Mononuclear cell (primary cell): ENCODE measurements around the gene CLEC18A. TPM values are rescaled to one million over a fixed set of nuclear protein-coding genes. Genes with fewer than 3 reads are reported as not detected.
"Not testable (repeated sequence)": the region's sequence is repeated elsewhere in the genome, so short reads cannot be mapped to it uniquely, and the experiment has no call there.

Experiments used
- H3K27me3 ChIP-seq: 2 replicates; pipeline ENCODE4 v1.6.0; 2011; ENCODE audit warnings: low read length, control low read depth; ENCODE audit not compliant: insufficient read depth
- H3K4me1 ChIP-seq: 2 replicates; pipeline ENCODE4 v1.5.1; 2011; ENCODE audit warnings: mild to moderate bottlenecking, low read length, control low read depth; ENCODE audit not compliant: insufficient read depth
- H3K4me3 ChIP-seq: 2 replicates; pipeline ENCODE4 v1.5.1; 2011; ENCODE audit warnings: mild to moderate bottlenecking, low read length, moderate library complexity
- H3K9me3 ChIP-seq: 2 replicates; pipeline ENCODE4 v1.5.1; 2011; ENCODE audit warnings: low read depth, mild to moderate bottlenecking, control low read depth, low read length
- total RNA-seq: library from RNA; depleted of rRNA; stranded (reverse); fragments of >200 nt; gene quantifications from one replicate; pipeline ENCODE4 v1.2.3, GENCODE V29; 2012

CLEC18A gene
- total RNA-seq, 1 donor = 1.4 TPM

GRCh38 chr16:69936751-69937211, 14.4 kb upstream of the CLEC18A start:
- Histone ChIP-seq H3K4me1 (no peaks in the 10 kb centered on the region), H3K27me3 (no peaks in the 10 kb centered on the region), H3K9me3 (no peaks in the 10 kb centered on the region), H3K4me3 (no peak overlapping the region)

GRCh38 chr16:69937465-69937951, 13.6 kb upstream of the CLEC18A start:
- no peaks in the 10 kb centered on the region for H3K27me3 ChIP-seq
- no peaks in the 10 kb centered on the region for H3K9me3 ChIP-seq
- H3K4me1 ChIP-seq = no peaks in the 10 kb centered on the region
- H3K4me3 ChIP-seq = no peak overlapping the region

- no peaks in the 10 kb centered on the region for H3K9me3 ChIP-seq
Observed at GRCh38 chr16:69938981-69939820, 11.9 kb upstream of the CLEC18A start.

GRCh38 chr16:69939821-69940585, 11.1 kb upstream of the CLEC18A start:
- Histone ChIP-seq H3K27me3 (no peaks in the 10 kb centered on the region), H3K4me1 (no peaks in the 10 kb centered on the region), H3K9me3 (no peaks in the 10 kb centered on the region), H3K4me3 (no peak overlapping the region)

More at GRCh38 chr16:69938981-69939820, 11.9 kb upstream of the CLEC18A start:
- Histone ChIP-seq H3K27me3 (no peaks in the 10 kb centered on the region), H3K4me3 (no peak overlapping the region), H3K4me1 (no peaks in the 10 kb centered on the region)

- Histone ChIP-seq H3K9me3 (no peaks in the 10 kb centered on the region), H3K27me3 (no peaks in the 10 kb centered on the region), H3K4me1 (no peaks in the 10 kb centered on the region)
Observed at GRCh38 chr16:69940676-69941075, 10.5 kb upstream of the CLEC18A start.

GRCh38 chr16:69941251-69942098, 9.7 kb upstream of the CLEC18A start:
- Histone ChIP-seq H3K9me3 (no peaks in the 10 kb centered on the region), H3K4me3 (no peak overlapping the region), H3K27me3 (no peaks in the 10 kb centered on the region), H3K4me1 (no peaks in the 10 kb centered on the region)

More at GRCh38 chr16:69940676-69941075, 10.5 kb upstream of the CLEC18A start:
- H3K4me3 ChIP-seq = no peak overlapping the region

- no peaks in the 10 kb centered on the region for H3K9me3 ChIP-seq
- H3K27me3 ChIP-seq = no peaks in the 10 kb centered on the region
- no peaks in the 10 kb centered on the region for H3K4me1 ChIP-seq
- H3K4me3 ChIP-seq = no peak overlapping the region
Observed at GRCh38 chr16:69942099-69942491, 9.0 kb upstream of the CLEC18A start.

GRCh38 chr16:69942627-69943170, 8.4 kb upstream of the CLEC18A start:
- Histone ChIP-seq H3K9me3 (no peaks in the 10 kb centered on the region), H3K4me1 (no peaks in the 10 kb centered on the region), H3K27me3 (no peaks in the 10 kb centered on the region), H3K4me3 (no peak overlapping the region)

GRCh38 chr16:69943241-69944036, 7.7 kb upstream of the CLEC18A start:
- H3K4me1 ChIP-seq, H3K4me3 ChIP-seq, H3K27me3 ChIP-seq, H3K9me3 ChIP-seq: not testable (repeated sequence)

GRCh38 chr16:69950411-69950810, 723 bp upstream of the CLEC18A start:
- not testable (repeated sequence) for H3K4me3 ChIP-seq, H3K4me1 ChIP-seq, H3K9me3 ChIP-seq, H3K27me3 ChIP-seq

- H3K4me1 ChIP-seq, H3K9me3 ChIP-seq, H3K27me3 ChIP-seq, H3K4me3 ChIP-seq: not testable (repeated sequence)
Observed at GRCh38 chr16:69951672-69952031, 518 bp downstream of the CLEC18A start.

GRCh38 chr16:69952116-69952515, 982 bp downstream of the CLEC18A start:
- H3K4me1 ChIP-seq, H3K27me3 ChIP-seq: not testable (repeated sequence)

GRCh38 chr16:69952572-69953355, 1.6 kb downstream of the CLEC18A start:
- not testable (repeated sequence) for H3K4me1 ChIP-seq, H3K4me3 ChIP-seq, H3K9me3 ChIP-seq, H3K27me3 ChIP-seq

More at GRCh38 chr16:69952116-69952515, 982 bp downstream of the CLEC18A start:
- H3K4me3 ChIP-seq, H3K9me3 ChIP-seq: not testable (repeated sequence)
